GM06990 (cell line): ENCODE data around the gene CCDC28B.

Experiments
- DNase-seq: peaks from one replicate; pipeline ENCODE4 v3.0.0-alpha.2; 2011; ENCODE audit not compliant: insufficient read length; ENCODE audit errors: extremely low read depth
- H3K27me3 ChIP-seq: replicated peaks from 2 replicates; pipeline ENCODE4 v1.6.0; 2011; ENCODE audit warnings: low read length; ENCODE audit not compliant: control insufficient read depth, insufficient read depth
- H3K36me3 ChIP-seq: 2 replicates; pipeline ENCODE4 v1.5.1; 2011; ENCODE audit warnings: low read length; ENCODE audit not compliant: control insufficient read depth, insufficient read depth
- H3K4me3 ChIP-seq: replicated peaks from 2 replicates; pipeline ENCODE4 v1.5.1; 2011; ENCODE audit warnings: low read depth, mild to moderate bottlenecking, control low read depth, low read length
- CTCF ChIP-seq: IDR thresholded peaks from 2 replicates; pipeline ENCODE4 v1.5.1; 2011; ENCODE audit warnings: low read length, control low read depth, mild to moderate bottlenecking, inconsistent platforms; ENCODE audit not compliant: insufficient read depth, poor library complexity, severe bottlenecking

The CCDC28B gene

GRCh38 chr1:32240140-32240951 is 40.0 kb downstream of the CCDC28B start:
- H3K4me3 ChIP-seq = peak overlapping the region; percentile 68
- peak; percentile 72 for DNase-seq
- H3K36me3 ChIP-seq = no peaks in the 10 kb centered on the region
- no peaks in the 10 kb centered on the region for H3K27me3 ChIP-seq
- peak; percentile 47 for TF ChIP-seq CTCF

- Histone ChIP-seq H3K4me3 (peak overlapping the region; percentile 68), H3K27me3 (no peaks in the 10 kb centered on the region), H3K36me3 (no peaks in the 10 kb centered on the region)
- DNase-seq = peak; percentile 75
- no peak for TF ChIP-seq CTCF
Measured at GRCh38 chr1:32241001-32241763, 40.8 kb downstream of the CCDC28B start.

GRCh38 chr1:32242341-32242851 is 42.0 kb downstream of the CCDC28B start:
- DNase-seq = peak; percentile 33
- no peak overlapping the region for H3K4me3 ChIP-seq
- TF ChIP-seq CTCF = no peak
- H3K27me3 ChIP-seq = no peaks in the 10 kb centered on the region
- no peaks in the 10 kb centered on the region for H3K36me3 ChIP-seq

- TF ChIP-seq CTCF = no peak
- no peak within 1 kb of the TSS for H3K4me3 ChIP-seq
- DNase-seq = no peak
- H3K27me3 ChIP-seq = no peaks in the 10 kb centered on the region
- H3K36me3 ChIP-seq = no peaks in the 10 kb centered on the region
Measured at GRCh38 chr1:32246888-32247273, 46.5 kb downstream of the CCDC28B start, which contains the start of gene FAM167B. TSS of gene FAM167B (plus strand) at chr1:32247222. CDS start at chr1:32247422, 200 bp downstream.

GRCh38 chr1:32247452-32247851 is 47.1 kb downstream of the CCDC28B start:
- H3K36me3 ChIP-seq = no peaks in the 10 kb centered on the region
- H3K27me3 ChIP-seq = no peaks in the 10 kb centered on the region
- DNase-seq = no peak
- no peak for TF ChIP-seq CTCF
- no peak overlapping the region for H3K4me3 ChIP-seq
